A204.1 (cell line): ENCODE results near the gene EMSY.
"Not testable (repeated sequence)": the region's sequence is repeated elsewhere in the genome, so short reads cannot be mapped to it uniquely, and the experiment has no call there.

ENCODE experiments used
- FAIRE-seq: peaks from 2 replicates; lab custom pipeline; 2012; peaks lifted over from hg19 to GRCh38; lab: Jason Lieb, UNC

EMSY gene, protein sequence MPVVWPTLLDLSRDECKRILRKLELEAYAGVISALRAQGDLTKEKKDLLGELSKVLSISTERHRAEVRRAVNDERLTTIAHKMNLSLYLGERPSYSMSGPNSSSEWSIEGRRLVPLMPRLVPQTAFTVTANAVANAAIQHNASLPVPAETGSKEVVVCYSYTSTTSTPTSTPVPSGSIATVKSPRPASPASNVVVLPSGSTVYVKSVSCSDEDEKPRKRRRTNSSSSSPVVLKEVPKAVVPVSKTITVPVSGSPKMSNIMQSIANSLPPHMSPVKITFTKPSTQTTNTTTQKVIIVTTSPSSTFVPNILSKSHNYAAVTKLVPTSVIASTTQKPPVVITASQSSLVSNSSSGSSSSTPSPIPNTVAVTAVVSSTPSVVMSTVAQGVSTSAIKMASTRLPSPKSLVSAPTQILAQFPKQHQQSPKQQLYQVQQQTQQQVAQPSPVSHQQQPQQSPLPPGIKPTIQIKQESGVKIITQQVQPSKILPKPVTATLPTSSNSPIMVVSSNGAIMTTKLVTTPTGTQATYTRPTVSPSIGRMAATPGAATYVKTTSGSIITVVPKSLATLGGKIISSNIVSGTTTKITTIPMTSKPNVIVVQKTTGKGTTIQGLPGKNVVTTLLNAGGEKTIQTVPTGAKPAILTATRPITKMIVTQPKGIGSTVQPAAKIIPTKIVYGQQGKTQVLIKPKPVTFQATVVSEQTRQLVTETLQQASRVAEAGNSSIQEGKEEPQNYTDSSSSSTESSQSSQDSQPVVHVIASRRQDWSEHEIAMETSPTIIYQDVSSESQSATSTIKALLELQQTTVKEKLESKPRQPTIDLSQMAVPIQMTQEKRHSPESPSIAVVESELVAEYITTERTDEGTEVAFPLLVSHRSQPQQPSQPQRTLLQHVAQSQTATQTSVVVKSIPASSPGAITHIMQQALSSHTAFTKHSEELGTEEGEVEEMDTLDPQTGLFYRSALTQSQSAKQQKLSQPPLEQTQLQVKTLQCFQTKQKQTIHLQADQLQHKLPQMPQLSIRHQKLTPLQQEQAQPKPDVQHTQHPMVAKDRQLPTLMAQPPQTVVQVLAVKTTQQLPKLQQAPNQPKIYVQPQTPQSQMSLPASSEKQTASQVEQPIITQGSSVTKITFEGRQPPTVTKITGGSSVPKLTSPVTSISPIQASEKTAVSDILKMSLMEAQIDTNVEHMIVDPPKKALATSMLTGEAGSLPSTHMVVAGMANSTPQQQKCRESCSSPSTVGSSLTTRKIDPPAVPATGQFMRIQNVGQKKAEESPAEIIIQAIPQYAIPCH (N-terminal part only)

DNA sequence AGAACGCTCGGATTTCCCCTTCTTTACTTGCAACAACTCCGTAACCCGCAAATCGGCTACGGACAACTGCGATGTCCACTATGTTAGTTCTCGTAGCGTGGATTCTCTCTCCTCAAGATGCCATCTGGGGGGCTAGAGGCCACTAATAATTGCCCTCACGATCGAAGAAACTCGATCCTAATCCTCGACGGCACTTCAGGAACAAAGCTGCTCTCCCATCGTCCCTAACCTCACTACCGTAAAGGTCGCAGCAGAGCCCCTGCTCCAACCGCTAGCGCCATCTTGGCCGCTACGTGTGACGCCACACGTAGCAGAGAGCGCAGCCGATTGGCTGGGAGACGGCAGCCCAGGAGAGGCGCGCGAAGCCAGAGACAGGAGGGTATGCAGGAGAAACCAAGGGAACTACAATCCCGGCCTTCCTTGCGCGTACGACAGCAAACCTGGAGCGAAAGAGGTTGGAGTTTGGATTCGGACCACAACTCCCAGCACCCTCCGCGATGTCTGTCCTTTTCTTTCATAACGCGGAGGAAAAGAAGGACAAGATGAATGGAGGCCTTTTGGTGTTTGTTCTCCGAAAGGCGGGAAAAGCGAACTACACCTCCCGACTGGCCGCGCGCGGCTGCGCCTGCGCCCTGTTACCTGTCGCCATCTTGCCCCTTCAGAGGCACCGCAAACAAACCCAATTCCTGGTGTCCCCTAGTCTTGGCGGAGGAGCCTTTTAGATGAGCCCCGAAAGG is at the start of gene EMSY:
TSS of gene EMSY (plus strand) at position 635 of the 737 bp plus-strand sequence. CDS start 1,921 bp downstream, outside the sequence.
- peak; percentile 99 for FAIRE-seq

DNA sequence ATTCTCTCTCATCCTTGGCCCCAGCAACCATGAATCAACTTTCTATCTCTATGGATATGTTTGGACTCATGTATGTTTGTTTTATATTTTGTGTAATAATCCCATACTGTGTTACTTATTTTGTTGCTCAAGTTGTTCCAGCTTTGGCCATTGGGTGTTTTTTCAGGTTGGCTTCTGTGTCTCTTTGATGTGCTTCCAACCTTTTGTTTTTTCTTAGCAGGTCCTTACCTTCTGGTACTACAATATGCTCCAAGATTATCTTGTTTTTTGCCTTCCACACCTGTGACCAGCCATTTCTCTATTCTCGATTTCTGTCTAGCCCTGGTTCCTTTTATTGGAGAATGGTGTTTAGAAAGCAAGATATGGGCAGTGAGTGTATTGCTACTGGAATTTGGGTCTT is 49.5 kb upstream of the EMSY start:
- no peak for FAIRE-seq

DNA sequence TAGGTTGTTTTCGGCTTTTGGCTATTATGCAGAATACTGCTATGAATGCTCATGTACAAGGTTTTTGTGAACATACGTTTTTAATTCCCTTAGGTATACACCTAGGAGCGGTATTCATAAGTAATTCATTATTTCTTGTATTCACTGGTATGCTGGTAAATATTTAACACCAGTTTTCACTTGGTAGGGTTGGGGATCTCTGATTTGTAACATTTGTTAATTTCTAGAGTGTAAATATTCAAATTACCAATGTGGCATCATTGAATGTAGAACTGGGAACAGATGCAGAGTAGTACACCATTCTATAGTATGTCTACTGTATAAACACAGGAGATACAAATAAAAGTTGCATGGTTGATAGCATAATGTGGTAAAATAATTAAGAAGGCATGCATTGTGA is 47.4 kb upstream of the EMSY start:
- FAIRE-seq: no peak

- FAIRE-seq: no peak
These were observed 43.9 kb upstream of the EMSY start for GRCh38 chr11:76400967-76401366.

- FAIRE-seq: not testable (repeated sequence)
These were observed 43.3 kb upstream of the EMSY start for GRCh38 chr11:76401484-76401883.

DNA sequence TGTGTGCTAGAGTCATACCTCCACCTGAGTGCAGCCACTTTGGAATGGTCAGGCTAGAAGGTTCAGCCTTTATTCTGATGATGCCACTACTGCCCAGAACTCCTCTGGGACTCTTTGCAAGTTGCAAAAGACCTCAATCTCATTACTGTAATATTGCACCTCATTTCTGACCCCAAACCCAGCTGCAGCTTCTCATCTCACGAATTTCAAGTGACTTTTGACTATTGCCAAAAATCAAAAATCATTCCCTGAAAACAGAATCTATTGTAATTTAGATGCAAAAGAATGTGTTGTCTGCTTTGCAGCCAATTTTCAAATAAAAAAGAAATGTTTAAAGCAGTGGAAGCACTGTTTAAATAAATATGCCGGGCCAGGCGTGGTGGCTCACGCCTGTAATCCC is 38.5 kb upstream of the EMSY start:
- FAIRE-seq: no peak

GRCh38 chr11:76408171-76408965 is 36.5 kb upstream of the EMSY start:
- FAIRE-seq: no peak

- FAIRE-seq: no peak
These were observed 33.9 kb upstream of the EMSY start for GRCh38 chr11:76410851-76411357.

DNA sequence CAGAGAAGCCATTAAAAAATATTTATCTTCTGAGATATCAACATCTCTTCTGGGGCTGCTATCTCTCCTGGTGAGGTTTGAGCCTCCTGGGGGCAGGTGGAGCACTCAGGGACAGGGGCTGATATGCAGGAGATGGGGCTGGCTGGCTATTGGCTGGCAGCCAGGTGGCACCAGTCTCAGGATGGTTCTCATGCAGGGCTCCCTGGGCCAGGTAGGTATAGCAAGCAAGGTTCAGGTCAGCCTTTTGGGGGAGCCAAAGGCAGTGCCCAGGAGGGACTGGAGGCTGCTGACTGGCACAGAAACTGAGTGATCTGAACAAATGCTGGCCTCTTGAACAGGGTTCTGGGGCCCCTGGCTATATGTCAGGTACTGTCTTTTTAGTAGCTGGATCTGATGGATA is 29.7 kb upstream of the EMSY start:
- no peak for FAIRE-seq

GRCh38 chr11:76419896-76420295 is 24.9 kb upstream of the EMSY start:
- no peak for FAIRE-seq

DNA sequence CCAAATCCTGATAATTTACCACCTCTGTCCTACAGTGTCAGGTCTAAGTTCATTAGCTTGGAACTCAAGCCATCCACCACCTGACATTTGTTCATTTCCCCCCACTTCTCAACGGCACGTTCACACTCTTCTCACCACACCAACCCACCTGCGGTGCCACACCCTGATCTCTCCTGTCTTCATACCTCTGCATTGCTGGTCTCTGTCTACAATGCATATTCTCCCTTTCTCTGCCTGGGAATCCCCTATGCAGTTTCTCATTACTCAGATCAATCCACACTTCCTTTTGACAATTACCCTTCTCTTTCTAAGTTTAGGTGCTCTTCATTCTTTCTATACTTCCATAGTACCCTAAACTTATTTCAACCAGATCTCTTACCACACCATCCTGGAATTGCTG is 20.4 kb upstream of the EMSY start:
- no peak for FAIRE-seq

- no peak for FAIRE-seq
These were observed 19.9 kb upstream of the EMSY start for GRCh38 chr11:76424891-76425290.

GRCh38 chr11:76426660-76427059 is 18.2 kb upstream of the EMSY start:
- no peak for FAIRE-seq

DNA sequence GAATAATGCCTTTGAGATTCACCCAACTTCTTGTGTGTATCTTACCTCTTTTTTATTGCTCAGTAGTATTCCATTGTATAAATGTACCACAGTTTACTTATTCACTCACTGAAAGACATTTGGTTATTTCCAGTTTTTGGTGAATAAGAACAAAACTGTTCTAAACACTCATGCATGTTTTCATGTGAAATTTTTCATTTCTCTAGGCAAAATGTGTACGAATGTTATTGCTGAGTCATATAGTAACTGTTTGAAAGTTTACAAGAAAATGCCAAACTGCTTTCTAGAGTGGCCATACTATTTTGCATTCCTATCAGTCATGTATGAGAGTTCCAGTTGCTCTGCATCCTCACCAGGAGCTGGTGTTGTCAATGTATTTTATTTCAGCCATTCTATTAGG is 8.8 kb upstream of the EMSY start:
- FAIRE-seq: no peak

DNA sequence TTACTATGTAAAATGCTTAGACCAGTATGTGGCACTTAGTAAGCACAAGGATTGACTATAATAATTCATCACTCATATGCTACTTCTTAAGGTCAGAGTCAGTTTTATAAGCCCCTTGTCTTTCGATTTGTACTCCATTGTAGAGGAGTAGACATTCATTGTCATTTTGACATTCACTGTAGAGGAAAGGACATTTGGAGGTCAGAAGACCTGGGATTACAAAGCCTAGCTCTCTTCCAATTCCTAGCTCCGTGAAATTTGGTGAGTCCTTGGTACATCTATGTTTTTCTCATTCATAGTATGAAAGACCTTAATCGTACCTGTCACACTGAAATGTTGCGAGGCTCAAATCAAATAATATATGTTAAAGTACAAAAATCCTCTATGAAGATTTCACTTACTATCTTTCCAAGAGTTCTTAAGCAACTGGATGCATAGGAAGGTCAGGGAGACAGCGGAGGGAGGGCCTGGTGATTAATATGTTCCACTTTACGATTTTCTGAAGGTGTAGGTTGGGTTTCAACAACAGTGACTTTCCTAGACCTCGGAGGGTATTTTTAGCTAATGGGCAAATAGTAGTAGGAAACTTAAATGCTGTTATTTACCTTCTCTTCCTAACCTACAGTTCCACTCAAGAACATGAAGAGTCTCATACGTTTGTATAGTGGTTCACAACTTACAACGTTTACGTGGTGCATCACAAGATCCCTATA is 1.4 kb upstream of the EMSY start:
- no peak for FAIRE-seq

GRCh38 chr11:76444065-76444383 is 794 bp upstream of the EMSY start:
- FAIRE-seq: no peak

GRCh38 chr11:76445121-76446084 is 585 bp downstream of the EMSY start:
- peak; percentile 27 for FAIRE-seq

DNA sequence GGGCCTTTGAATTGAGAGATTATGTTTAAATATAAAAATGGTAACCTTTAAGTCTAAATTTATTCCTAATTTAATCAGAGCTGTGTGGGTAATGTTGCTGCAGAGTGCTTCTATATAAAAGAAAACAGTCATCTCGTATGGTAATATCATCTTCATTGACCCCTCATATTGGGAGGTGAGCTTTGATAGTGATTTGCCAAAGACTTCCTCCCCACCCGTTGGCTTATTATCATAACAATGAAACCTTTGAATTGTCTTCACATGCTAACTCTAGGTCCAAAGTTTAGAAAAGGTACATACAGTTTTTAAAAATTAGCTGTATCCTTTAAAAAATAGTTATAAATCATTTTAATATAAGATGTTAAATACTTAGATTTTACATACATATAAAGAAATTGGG is 3.7 kb downstream of the EMSY start:
- FAIRE-seq: no peak

DNA sequence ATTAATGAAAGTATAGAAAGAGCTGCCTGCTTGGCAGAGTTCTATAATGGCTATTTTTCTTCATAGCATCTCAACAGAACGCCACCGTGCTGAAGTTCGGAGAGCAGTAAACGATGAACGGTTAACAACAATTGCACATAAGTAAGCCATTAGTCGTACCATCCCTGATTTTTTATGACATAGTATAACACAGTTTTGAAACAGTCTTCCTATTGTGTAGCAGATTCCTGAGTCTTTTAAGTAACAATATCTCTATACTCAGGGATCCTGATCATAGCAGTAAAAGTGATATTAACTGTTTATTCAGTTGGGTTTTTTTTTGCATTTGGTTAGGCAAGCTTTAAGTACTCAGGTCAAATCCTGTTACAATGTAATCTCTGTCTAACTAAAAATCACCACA is 8.4 kb downstream of the EMSY start:
- FAIRE-seq: no peak
